Measurements from ENCODE around the gene EPHB2.

The EPHB2 gene

GRCh38 chr1:22919341-22920025, 208.8 kb downstream of the EPHB2 start:
- Histone ChIP-seq H3K4me1 (ENCODE audit: control insufficient read depth in 2 of 2, insufficient read depth in 1 of 2, low read depth in 1 of 2, low read length in 2 of 2) (peaks cover 0 to 3% of the 10 kb centered on the region in 2 donors), H3K27ac (replicated peaks; ENCODE audit: low read length) (no peak overlapping the region), H2AK5ac (ENCODE audit: low read depth, low read length) (no peak overlapping the region), H3K18ac (ENCODE audit: low read length) (no peak overlapping the region), H2BK120ac (ENCODE audit: low read depth, low read length) (no peak overlapping the region), H3K9me3 (replicated peaks in 1 of 2; ENCODE audit: control insufficient read depth in 2 of 2, insufficient read depth in 1 of 2, low read depth in 1 of 2, low read length in 2 of 2) (no peaks in the 10 kb centered on the region), H2BK15ac (ENCODE audit: low read length) (no peak overlapping the region), H2AFZ (ENCODE audit: low read length) (no peak overlapping the region), H3K9ac (ENCODE audit: low read depth, low read length, poor library complexity) (no peak overlapping the region), H3K4me3 (ENCODE audit: low read length in 2 of 2) (no peak overlapping the region), H4K91ac (ENCODE audit: low read depth, low read length, poor library complexity) (no peak overlapping the region), H3K36me3 (replicated peaks in 1 of 2; ENCODE audit: control insufficient read depth in 2 of 2, insufficient read depth in 2 of 2, low read length in 2 of 2) (peaks cover 0 to 3% of the 10 kb centered on the region in 2 donors), H3K79me1 (ENCODE audit: low read depth, low read length) (no peaks in the 10 kb centered on the region), H3K4ac (ENCODE audit: low read length) (no peak overlapping the region), H4K8ac (ENCODE audit: low read depth, low read length) (no peak overlapping the region), H3K14ac (ENCODE audit: low read length) (no peak overlapping the region), H3K4me2 (ENCODE audit: insufficient read depth, low read length, poor library complexity, severe bottlenecking) (no peak overlapping the region), H3K23ac (ENCODE audit: low read depth, low read length, poor library complexity) (no peak overlapping the region), H2BK5ac (ENCODE audit: low read length) (no peak overlapping the region), H3K27me3 (ENCODE audit: control insufficient read depth in 3 of 3, insufficient read depth in 3 of 3, low read depth in 1 of 3, low read length in 3 of 3) (no peaks in the 10 kb centered on the region), H2BK12ac (ENCODE audit: low read length) (no peak overlapping the region)
- DNase-seq (ENCODE audit: low spot score) = no peak
- WGBS, 2 donors (ENCODE audit: extremely low coverage in 2 of 2, insufficient read length in 2 of 2, insufficient replicate concordance in 1 of 2) = no CpG with 5 or more reads among the region's 8 CpGs

- H2AFZ ChIP-seq (ENCODE audit: low read length) = no peak overlapping the region
Measured at GRCh38 chr1:22920026-22920733, 209.5 kb downstream of the EPHB2 start.

GRCh38 chr1:22920734-22921451, 210.3 kb downstream of the EPHB2 start:
- H2BK120ac ChIP-seq (ENCODE audit: low read depth, low read length) = no peak overlapping the region

More at GRCh38 chr1:22920026-22920733, 209.5 kb downstream of the EPHB2 start:
- WGBS, 2 donors (ENCODE audit: extremely low coverage in 2 of 2, insufficient read length in 2 of 2, insufficient replicate concordance in 1 of 2) = no CpG with 5 or more reads among the region's 6 CpGs
- Histone ChIP-seq H4K91ac (ENCODE audit: low read depth, low read length, poor library complexity) (no peak overlapping the region), H3K4me1 (ENCODE audit: control insufficient read depth in 2 of 2, insufficient read depth in 1 of 2, low read depth in 1 of 2, low read length in 2 of 2) (peaks cover 0 to 3% of the 10 kb centered on the region in 2 donors), H3K23ac (ENCODE audit: low read depth, low read length, poor library complexity) (no peak overlapping the region), H3K36me3 (replicated peaks in 1 of 2; ENCODE audit: control insufficient read depth in 2 of 2, insufficient read depth in 2 of 2, low read length in 2 of 2) (no peaks in the 10 kb centered on the region), H2BK120ac (ENCODE audit: low read depth, low read length) (no peak overlapping the region), H3K9me3 (replicated peaks in 1 of 2; ENCODE audit: control insufficient read depth in 2 of 2, insufficient read depth in 1 of 2, low read depth in 1 of 2, low read length in 2 of 2) (no peaks in the 10 kb centered on the region), H2BK5ac (ENCODE audit: low read length) (no peak overlapping the region), H4K8ac (ENCODE audit: low read depth, low read length) (no peak overlapping the region), H3K14ac (ENCODE audit: low read length) (no peak overlapping the region), H3K27me3 (ENCODE audit: control insufficient read depth in 3 of 3, insufficient read depth in 3 of 3, low read depth in 1 of 3, low read length in 3 of 3) (peaks cover 0 to 2% (median 0%) of the 10 kb centered on the region in 3 experiments), H3K9ac (ENCODE audit: low read depth, low read length, poor library complexity) (no peak overlapping the region), H3K4me3 (ENCODE audit: low read length in 2 of 2) (no peak overlapping the region), H2BK12ac (ENCODE audit: low read length) (no peak overlapping the region), H2BK15ac (ENCODE audit: low read length) (no peak overlapping the region), H3K18ac (ENCODE audit: low read length) (no peak overlapping the region), H3K79me1 (ENCODE audit: low read depth, low read length) (no peaks in the 10 kb centered on the region), H3K27ac (replicated peaks; ENCODE audit: low read length) (no peak overlapping the region), H2AK5ac (ENCODE audit: low read depth, low read length) (peak overlapping the region; percentile 6), H3K4me2 (ENCODE audit: insufficient read depth, low read length, poor library complexity, severe bottlenecking) (no peak overlapping the region), H3K4ac (ENCODE audit: low read length) (no peak overlapping the region)
- no peak for DNase-seq (ENCODE audit: low spot score)

More at GRCh38 chr1:22920734-22921451, 210.3 kb downstream of the EPHB2 start:
- Histone ChIP-seq H2BK15ac (ENCODE audit: low read length) (no peak overlapping the region), H2BK5ac (ENCODE audit: low read length) (no peak overlapping the region), H3K23ac (ENCODE audit: low read depth, low read length, poor library complexity) (no peak overlapping the region), H3K79me1 (ENCODE audit: low read depth, low read length) (no peaks in the 10 kb centered on the region), H4K8ac (ENCODE audit: low read depth, low read length) (no peak overlapping the region), H3K14ac (ENCODE audit: low read length) (no peak overlapping the region), H2BK12ac (ENCODE audit: low read length) (no peak overlapping the region), H3K36me3 (replicated peaks in 1 of 2; ENCODE audit: control insufficient read depth in 2 of 2, insufficient read depth in 2 of 2, low read length in 2 of 2) (no peaks in the 10 kb centered on the region), H3K18ac (ENCODE audit: low read length) (no peak overlapping the region), H3K9ac (ENCODE audit: low read depth, low read length, poor library complexity) (no peak overlapping the region), H3K4me1 (ENCODE audit: control insufficient read depth in 2 of 2, insufficient read depth in 1 of 2, low read depth in 1 of 2, low read length in 2 of 2) (peaks cover 0 to 3% of the 10 kb centered on the region in 2 donors), H2AFZ (ENCODE audit: low read length) (no peak overlapping the region), H3K4ac (ENCODE audit: low read length) (peak overlapping the region; percentile 24), H3K4me2 (ENCODE audit: insufficient read depth, low read length, poor library complexity, severe bottlenecking) (no peak overlapping the region), H3K27ac (replicated peaks; ENCODE audit: low read length) (no peak overlapping the region), H4K91ac (ENCODE audit: low read depth, low read length, poor library complexity) (no peak overlapping the region), H3K27me3 (ENCODE audit: control insufficient read depth in 3 of 3, insufficient read depth in 3 of 3, low read depth in 1 of 3, low read length in 3 of 3) (peaks cover 0 to 3% (median 0%) of the 10 kb centered on the region in 3 experiments), H2AK5ac (ENCODE audit: low read depth, low read length) (no peak overlapping the region), H3K4me3 (ENCODE audit: low read length in 2 of 2) (no peak overlapping the region), H3K9me3 (replicated peaks in 1 of 2; ENCODE audit: control insufficient read depth in 2 of 2, insufficient read depth in 1 of 2, low read depth in 1 of 2, low read length in 2 of 2) (no peaks in the 10 kb centered on the region)
- no peak for DNase-seq (ENCODE audit: low spot score)
- no CpG with 5 or more reads among the region's 8 CpGs for WGBS, 2 donors (ENCODE audit: extremely low coverage in 2 of 2, insufficient read length in 2 of 2, insufficient replicate concordance in 1 of 2)

All from neuronal stem cell (in vitro differentiated cells).